ENCODE measurements around the gene MAP2K2. TPM values are rescaled to one million over a fixed set of nuclear protein-coding genes. Genes with fewer than 3 reads are reported as not detected.

The MAP2K2 gene
- polyA plus RNA-seq, 3 donors, result 30.5 to 94.5 (median 40.2) TPM

- no peak overlapping the region for H3K4me3 ChIP-seq (replicated peaks in 1 of 3; ENCODE audit: low read depth in 2 of 3, low read length in 3 of 3)
- H3K9ac ChIP-seq (ENCODE audit: insufficient read depth, low read length, poor library complexity, severe bottlenecking), result no peak overlapping the region
- intact Hi-C loops (cut with micrococcal nuclease), result no loop called here
- no peaks in the 10 kb centered on the region for H3K79me2 ChIP-seq (ENCODE audit: insufficient read depth, low read length)
- no peak for DNase-seq
- Mint-ChIP-seq H3K36me3 (peaks cover 55 to 81% of the 10 kb centered on the region in 2 donors), H3K9me3 (no peaks in the 10 kb centered on the region), H3K4me1 (no peaks in the 10 kb centered on the region), H3K4me3 (no peak overlapping the region), H3K27me3 (ENCODE audit: low read depth in 3 of 3) (no peaks in the 10 kb centered on the region), H3K27ac (no peak overlapping the region)
- H3K9me3 ChIP-seq (replicated peaks in 1 of 2; ENCODE audit: control insufficient read depth in 1 of 2, insufficient read depth in 1 of 2, low read length in 2 of 2), result no peaks in the 10 kb centered on the region
- no peaks in the 10 kb centered on the region for H3K4me1 ChIP-seq (ENCODE audit: control insufficient read depth in 1 of 2, insufficient read depth in 2 of 2, low read length in 2 of 2)
- no peak for TF ChIP-seq CTCF (IDR thresholded peaks at IDR 0.05)
- no peak overlapping the region for H2AFZ ChIP-seq (ENCODE audit: insufficient read depth, low read depth, low read length, poor library complexity, severe bottlenecking)
- H3K27me3 ChIP-seq (ENCODE audit: control insufficient read depth in 2 of 2, insufficient read depth in 2 of 2, low read length in 2 of 2), result no peaks in the 10 kb centered on the region
- H3K27ac ChIP-seq (ENCODE audit: low read depth in 1 of 2, low read length in 2 of 2), result no peak overlapping the region
- H4K20me1 ChIP-seq (ENCODE audit: insufficient read depth, low read length), result peaks cover 16% of the 10 kb centered on the region
- no peak overlapping the region for H3K4me2 ChIP-seq (replicated peaks; ENCODE audit: extremely low read depth, low read length, poor library complexity, severe bottlenecking)
- peaks cover 69 to 92% of the 10 kb centered on the region in 2 donors for H3K36me3 ChIP-seq (replicated peaks in 1 of 2; ENCODE audit: control insufficient read depth in 1 of 2, insufficient read depth in 2 of 2, low read length in 2 of 2)
- WGBS (ENCODE audit: insufficient coverage), result 87% methylated on average over 37 of the region's 38 CpGs
Observed at GRCh38 chr19:4099041-4099764, 24.7 kb downstream of the MAP2K2 start.

- no peak overlapping the region for H3K4me2 ChIP-seq (replicated peaks; ENCODE audit: extremely low read depth, low read length, poor library complexity, severe bottlenecking)
- H3K4me3 ChIP-seq (replicated peaks in 1 of 3; ENCODE audit: low read depth in 2 of 3, low read length in 3 of 3), result no peak overlapping the region
- Mint-ChIP-seq H3K36me3 (peaks cover 55 to 78% of the 10 kb centered on the region in 2 donors), H3K9me3 (no peaks in the 10 kb centered on the region), H3K4me1 (no peaks in the 10 kb centered on the region), H3K27me3 (ENCODE audit: low read depth in 3 of 3) (no peaks in the 10 kb centered on the region), H3K4me3 (no peak overlapping the region), H3K27ac (no peak overlapping the region)
- H3K9ac ChIP-seq (ENCODE audit: insufficient read depth, low read length, poor library complexity, severe bottlenecking), result no peak overlapping the region
- 97% methylated on average over 18 of the region's 18 CpGs for WGBS (ENCODE audit: insufficient coverage)
- no peaks in the 10 kb centered on the region for H3K9me3 ChIP-seq (replicated peaks in 1 of 2; ENCODE audit: control insufficient read depth in 1 of 2, insufficient read depth in 1 of 2, low read length in 2 of 2)
- no peak overlapping the region for H2AFZ ChIP-seq (ENCODE audit: insufficient read depth, low read depth, low read length, poor library complexity, severe bottlenecking)
- H3K36me3 ChIP-seq (replicated peaks in 1 of 2; ENCODE audit: control insufficient read depth in 1 of 2, insufficient read depth in 2 of 2, low read length in 2 of 2), result peaks cover 72 to 92% of the 10 kb centered on the region in 2 donors
- H3K4me1 ChIP-seq (ENCODE audit: control insufficient read depth in 1 of 2, insufficient read depth in 2 of 2, low read length in 2 of 2), result no peaks in the 10 kb centered on the region
- H3K27me3 ChIP-seq (ENCODE audit: control insufficient read depth in 2 of 2, insufficient read depth in 2 of 2, low read length in 2 of 2), result no peaks in the 10 kb centered on the region
- DNase-seq, result no peak
- H4K20me1 ChIP-seq (ENCODE audit: insufficient read depth, low read length), result peaks cover 12% of the 10 kb centered on the region
- H3K27ac ChIP-seq (ENCODE audit: low read depth in 1 of 2, low read length in 2 of 2), result no peak overlapping the region
- no peaks in the 10 kb centered on the region for H3K79me2 ChIP-seq (ENCODE audit: insufficient read depth, low read length)
- intact Hi-C loops (cut with micrococcal nuclease), result no loop called here
- TF ChIP-seq CTCF (IDR thresholded peaks at IDR 0.05), result no peak
Observed at GRCh38 chr19:4098493-4098892, 25.4 kb downstream of the MAP2K2 start.

Data from CD14-positive monocyte (primary cell).